Ovary (tissue), 9 donors: ENCODE data around the gene SLC49A4. TPM values are rescaled to one million over a fixed set of nuclear protein-coding genes. Genes with fewer than 3 reads are reported as not detected.

Experiments
- DNase-seq, 5 donors: peaks; one replicate each; pipeline ENCODE4 v3.0.0-alpha.2; 2019 to 2020
- H3K27ac ChIP-seq, 2 donors: fragments of 200-600 bp; one replicate each; pipeline versions ENCODE4 v1.5.1 to v1.8.0; 2019 to 2022
- H3K27me3 ChIP-seq: fragments of 200-600 bp; one replicate; pipeline ENCODE4 v1.8.0; 2022
- H3K36me3 ChIP-seq: fragments of 200-600 bp; sonication (generic); one replicate; pipeline ENCODE4 v1.5.1; 2019
- H3K4me1 ChIP-seq: one replicate; pipeline ENCODE4 v1.8.1; 2013; ENCODE audit warnings: mild to moderate bottlenecking, moderate library complexity; ENCODE audit not compliant: insufficient read depth
- H3K4me3 ChIP-seq: fragments of 200-600 bp; sonication (generic); one replicate; pipeline ENCODE4 v1.5.1; 2017
- H3K9me3 ChIP-seq, 2 donors: fragments of 200-600 bp in 1 of 2; sonication (generic) in 1 of 2; one replicate each; pipeline versions ENCODE4 v1.5.1 to v1.8.1; 2013 to 2019; ENCODE audit warnings: mild to moderate bottlenecking in 1 of 2, moderate library complexity in 1 of 2
- EP300 ChIP-seq: sonication (generic); formaldehyde crosslinking; IDR thresholded peaks from one replicate; pipeline ENCODE4 v1.6.1; 2017; ENCODE audit warnings: antibody characterized with exemption
- POLR2A ChIP-seq: fragments of 450-650 bp; IDR thresholded peaks from one replicate; pipeline ENCODE4 v1.6.1; 2017; ENCODE audit warnings: antibody characterized with exemption, mild to moderate bottlenecking, moderate library complexity
- WGBS, 3 donors: extraction: QIAGEN DNeasy Blood & Tissue Kit in 1 of 3; methylation state at CpG; one replicate each; pipeline versions ENCODE4 v1.1.5 to v1.1.7; 2013 to 2017; 5-methylcytosine and 5-hydroxymethylcytosine counted together
- intact Hi-C, 4 donors: fragments of 100-400 bp; cut with DNase I; formaldehyde crosslinking; loops; one replicate each; pipeline versions ENCODE4 v1.11.0 to v1.15.1; 2022 to 2023
- polyA plus RNA-seq, 2 donors: library from polyadenylated mRNA; stranded (reverse); fragments of 200-250 nt in 1 of 2; fragments of 350-450 nt in 1 of 2; fragmentation: Illumina TruSeq in 1 of 2; extraction: RNeasy Lipid Tissue Mini Kit (QIAGEN cat#74804) in 1 of 2; gene quantifications; one replicate each; pipeline ENCODE4 v1.2.3, GENCODE V29; 2013 to 2014
- total RNA-seq, 7 donors: library from RNA; depleted of rRNA in 2 of 7; stranded (reverse); fragments of >200 nt in 2 of 7; fragmentation: NEBNext Ultra II Directional in 3 of 7; extraction: Animal tissue kit (Norgen Biotek cat#: 25700) in 3 of 7; gene quantifications; one replicate each; pipeline versions ENCODE4 v1.1.0 to v1.2.4, GENCODE V29; 2016 to 2023
- TF ChIP-seq, protein P1 (sequence below), 3 donors: fragments of 450-650 bp in 2 of 3; fragments of 200-600 bp in 1 of 3; IDR thresholded peaks; one replicate each; pipeline versions ENCODE4 v1.5.1 to v1.8.0; 2016 to 2022; ENCODE audit warnings: antibody characterized with exemption in 3 of 3, mild to moderate bottlenecking in 1 of 3
- donor health status: DM: no; HTN: no; CAD: no; lungs with moderate emphysema.
- donor health status: DM: no; HTN: no; CAD: no.
- donor health status: Bipolar disorder and iron deficiency.
- donor health status: DM: yes; HTN: yes; CAD: no.
- donor health status: DM: no; HTN: no; CAD: no.
- donor health status: DM: yes; HTN: yes; CAD: no.

The SLC49A4 gene
- total and polyA plus RNA-seq, 9 donors = 3.7 to 17.8 (median 8.3) TPM

DNA sequence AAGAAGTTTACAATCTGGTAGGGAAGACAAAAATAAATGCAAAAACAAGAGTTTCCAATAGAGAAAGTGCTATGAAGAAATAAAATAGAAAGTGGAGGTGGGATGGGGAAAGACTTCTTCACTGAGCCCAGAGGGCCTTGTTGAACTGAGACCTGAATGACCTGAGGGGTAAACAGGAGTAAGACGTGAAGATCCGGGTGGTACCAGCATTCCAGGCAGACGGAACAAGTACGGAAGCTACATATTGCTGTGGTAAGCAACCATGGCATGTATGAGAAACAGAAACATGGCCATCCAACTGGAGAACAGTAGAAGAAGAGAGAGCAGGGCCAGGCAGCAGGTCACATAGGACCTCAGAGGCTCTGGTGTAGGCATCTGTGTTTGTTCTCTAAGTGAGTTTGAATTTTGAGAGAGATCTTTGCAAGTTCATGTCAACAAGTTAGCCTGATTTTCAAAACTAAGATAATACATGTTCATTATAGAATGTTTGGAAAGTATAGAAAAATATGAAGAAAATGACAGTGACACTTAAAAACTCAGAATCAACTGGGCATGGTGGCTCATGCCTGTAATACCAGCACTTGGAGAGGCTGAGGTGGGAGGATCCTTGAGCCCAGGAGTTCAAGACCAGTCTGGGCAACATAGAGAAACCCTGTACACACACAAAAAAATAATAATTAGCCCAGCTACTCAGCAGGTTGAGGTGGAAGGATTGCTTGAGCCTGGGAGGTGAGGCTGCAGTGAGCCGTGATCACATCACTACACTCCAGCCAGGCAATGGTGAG lies 64.3 kb downstream of the SLC49A4 start:
- 90 to 95% (median 94%) methylated on average over 5 of the region's 5 CpGs for WGBS, 3 donors
- H3K27me3 ChIP-seq = no peaks in the 10 kb centered on the region
- H3K36me3 ChIP-seq = no peaks in the 10 kb centered on the region
- no peak for TF ChIP-seq POLR2A
- TF ChIP-seq EP300 = no peak
- TF ChIP-seq, protein P1, sequence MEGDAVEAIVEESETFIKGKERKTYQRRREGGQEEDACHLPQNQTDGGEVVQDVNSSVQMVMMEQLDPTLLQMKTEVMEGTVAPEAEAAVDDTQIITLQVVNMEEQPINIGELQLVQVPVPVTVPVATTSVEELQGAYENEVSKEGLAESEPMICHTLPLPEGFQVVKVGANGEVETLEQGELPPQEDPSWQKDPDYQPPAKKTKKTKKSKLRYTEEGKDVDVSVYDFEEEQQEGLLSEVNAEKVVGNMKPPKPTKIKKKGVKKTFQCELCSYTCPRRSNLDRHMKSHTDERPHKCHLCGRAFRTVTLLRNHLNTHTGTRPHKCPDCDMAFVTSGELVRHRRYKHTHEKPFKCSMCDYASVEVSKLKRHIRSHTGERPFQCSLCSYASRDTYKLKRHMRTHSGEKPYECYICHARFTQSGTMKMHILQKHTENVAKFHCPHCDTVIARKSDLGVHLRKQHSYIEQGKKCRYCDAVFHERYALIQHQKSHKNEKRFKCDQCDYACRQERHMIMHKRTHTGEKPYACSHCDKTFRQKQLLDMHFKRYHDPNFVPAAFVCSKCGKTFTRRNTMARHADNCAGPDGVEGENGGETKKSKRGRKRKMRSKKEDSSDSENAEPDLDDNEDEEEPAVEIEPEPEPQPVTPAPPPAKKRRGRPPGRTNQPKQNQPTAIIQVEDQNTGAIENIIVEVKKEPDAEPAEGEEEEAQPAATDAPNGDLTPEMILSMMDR (IDR thresholded peaks at IDR 0.05) = no peak
- H3K9me3 ChIP-seq = no peaks in the 10 kb centered on the region
- intact Hi-C loops = loop anchor here in 2 of 4 donors (5.0 to 10.0 kb wide), 2 partner anchors 86 to 523 kb away; no protein-coding TSS in a partner anchor
- no peak overlapping the region for H3K27ac ChIP-seq
- no peaks in the 10 kb centered on the region for H3K4me1 ChIP-seq
- H3K4me3 ChIP-seq = no peak overlapping the region
- no peak for DNase-seq

DNA sequence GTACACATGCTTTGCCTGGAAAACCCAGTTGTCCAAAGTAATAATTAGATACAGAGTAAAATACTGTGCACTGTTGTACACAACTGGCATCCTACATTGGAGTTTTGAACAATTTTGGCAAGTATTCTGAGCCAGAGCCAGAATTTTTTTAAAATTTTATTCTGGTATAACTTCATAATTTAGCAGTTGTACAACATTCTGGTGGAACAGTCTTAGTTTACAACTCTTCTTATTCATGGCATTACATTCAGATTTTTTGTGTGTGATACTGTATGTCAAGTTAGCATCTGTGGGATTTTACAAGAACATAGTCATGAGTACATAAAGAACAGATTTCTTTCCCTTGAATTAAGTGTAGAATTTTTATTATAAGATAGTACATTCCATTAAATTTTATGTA lies 67.5 kb downstream of the SLC49A4 start:
- no peak for DNase-seq
- intact Hi-C loops = no loop called here
- Histone ChIP-seq H3K27ac (no peak overlapping the region), H3K4me1 (no peaks in the 10 kb centered on the region), H3K9me3 (no peaks in the 10 kb centered on the region), H3K27me3 (no peaks in the 10 kb centered on the region), H3K36me3 (no peaks in the 10 kb centered on the region), H3K4me3 (no peak overlapping the region)
- TF ChIP-seq EP300 (no peak), POLR2A (no peak)
- TF ChIP-seq, protein P1 (IDR thresholded peaks at IDR 0.05) = no peak

DNA sequence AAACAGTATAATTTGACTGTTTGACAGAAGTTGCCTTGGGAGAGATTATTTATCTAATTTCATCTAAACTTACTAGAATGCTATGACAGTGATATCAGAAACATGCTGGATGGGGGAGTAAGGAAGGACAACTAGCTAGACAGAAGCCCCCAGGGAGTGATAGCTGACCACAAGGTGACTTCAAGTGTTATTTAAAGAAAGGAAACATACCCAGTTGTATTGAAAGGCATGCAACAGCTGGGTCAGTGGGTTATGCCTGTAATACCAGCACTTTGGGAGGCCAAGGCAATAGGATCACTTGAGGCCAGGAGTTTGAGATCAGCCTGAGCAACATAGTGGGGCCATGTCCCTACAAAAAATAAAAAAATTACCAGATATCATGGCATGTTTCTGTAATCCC lies 69.6 kb downstream of the SLC49A4 start:
- no peaks in the 10 kb centered on the region for H3K36me3 ChIP-seq
- H3K27me3 ChIP-seq = no peaks in the 10 kb centered on the region
- DNase-seq = no peak
- no peak overlapping the region for H3K27ac ChIP-seq
- H3K4me3 ChIP-seq = no peak overlapping the region
- no peaks in the 10 kb centered on the region for H3K4me1 ChIP-seq
- intact Hi-C loops = no loop called here
- H3K9me3 ChIP-seq = no peaks in the 10 kb centered on the region
- TF ChIP-seq, protein P1 (IDR thresholded peaks at IDR 0.05) = no peak
- TF ChIP-seq EP300 (no peak), POLR2A (no peak)

DNA sequence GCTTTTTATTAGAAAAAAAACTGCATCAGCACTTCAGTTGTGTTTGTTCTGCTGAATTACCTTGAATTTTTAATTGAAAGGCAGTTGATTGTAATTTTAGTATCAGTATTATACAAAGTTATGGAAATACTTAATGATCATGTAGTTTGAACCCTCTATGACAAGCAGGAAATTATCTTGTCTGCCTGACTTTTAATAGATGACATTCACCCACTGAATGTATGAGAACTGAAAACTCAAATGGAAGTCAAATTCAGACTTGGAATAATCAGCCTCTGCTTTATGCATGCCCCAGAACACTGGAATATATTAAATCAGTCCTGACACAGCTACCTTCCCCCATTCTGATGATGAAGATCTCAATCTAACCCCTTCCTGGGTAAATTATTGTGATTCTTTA lies 73.5 kb downstream of the SLC49A4 start:
- no peaks in the 10 kb centered on the region for H3K4me1 ChIP-seq
- intact Hi-C loops = no loop called here
- no peaks in the 10 kb centered on the region for H3K27me3 ChIP-seq
- no peak overlapping the region for H3K4me3 ChIP-seq
- no peak for DNase-seq
- no peaks in the 10 kb centered on the region for H3K9me3 ChIP-seq
- H3K27ac ChIP-seq = no peak overlapping the region
- TF ChIP-seq, protein P1 (IDR thresholded peaks at IDR 0.05) = no peak
- no peaks in the 10 kb centered on the region for H3K36me3 ChIP-seq
